ENCODE data around the gene ZDHHC14. TPM values are rescaled to one million over a fixed set of nuclear protein-coding genes. Genes with fewer than 3 reads are reported as not detected.

Gene ZDHHC14
- total RNA-seq, 1 experiment from 2014 or later: 12.1 TPM

DNA sequence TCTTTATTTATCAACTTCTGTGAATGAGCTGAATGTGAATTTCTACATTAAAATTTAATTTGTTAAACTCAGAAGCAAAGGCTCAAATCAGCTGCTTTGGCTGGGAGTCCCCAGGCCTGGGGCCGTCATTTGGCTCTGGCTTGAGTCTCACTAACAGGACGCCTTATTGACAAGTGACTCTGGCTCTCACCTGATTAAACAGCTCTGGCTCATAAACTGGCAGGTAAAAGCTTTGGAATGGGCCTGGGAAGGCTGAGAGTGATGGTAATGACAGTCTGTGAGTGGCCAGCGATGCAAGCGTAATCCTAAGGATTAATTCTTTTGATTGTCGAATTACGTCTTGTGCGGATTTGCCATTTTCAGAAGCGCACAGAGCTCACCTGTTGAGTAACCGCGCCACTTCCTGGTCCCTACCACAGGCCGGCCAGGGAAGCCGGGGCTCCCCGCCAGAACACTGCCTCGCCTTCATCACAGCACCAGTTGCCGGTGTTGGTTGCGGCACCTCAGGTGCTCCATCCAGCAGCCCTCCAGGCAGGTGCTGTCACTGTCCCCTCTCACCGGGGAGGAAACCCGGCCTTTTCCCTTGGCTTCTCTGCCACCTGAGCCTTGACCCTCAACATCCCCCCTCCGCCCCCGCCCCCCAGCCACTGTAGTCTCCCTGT, 110.7 kb downstream of the ZDHHC14 start:
- DNase-seq (ENCODE audit: low read depth): no peak

DNA sequence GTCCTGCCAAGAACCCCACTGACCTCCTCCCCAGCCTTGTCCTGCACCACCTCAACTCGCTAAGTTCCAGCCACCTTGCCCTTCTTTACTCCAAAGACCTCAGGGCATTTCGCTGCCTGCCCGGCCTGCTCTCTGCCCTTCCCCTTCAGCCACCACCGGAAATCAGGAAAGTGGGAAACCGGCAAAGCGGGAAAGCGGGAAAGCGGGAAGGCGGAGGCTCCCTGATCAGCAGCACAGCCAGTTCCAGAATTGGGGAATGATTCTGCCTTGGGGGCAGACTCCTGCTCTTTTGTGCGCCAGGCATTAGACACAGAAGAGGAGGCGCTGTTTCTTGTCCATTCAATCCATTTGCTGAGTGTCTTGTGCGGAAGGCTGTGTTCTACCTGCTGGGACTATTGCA, 111.3 kb downstream of the ZDHHC14 start:
- no peak for DNase-seq (ENCODE audit: low read depth)

DNA sequence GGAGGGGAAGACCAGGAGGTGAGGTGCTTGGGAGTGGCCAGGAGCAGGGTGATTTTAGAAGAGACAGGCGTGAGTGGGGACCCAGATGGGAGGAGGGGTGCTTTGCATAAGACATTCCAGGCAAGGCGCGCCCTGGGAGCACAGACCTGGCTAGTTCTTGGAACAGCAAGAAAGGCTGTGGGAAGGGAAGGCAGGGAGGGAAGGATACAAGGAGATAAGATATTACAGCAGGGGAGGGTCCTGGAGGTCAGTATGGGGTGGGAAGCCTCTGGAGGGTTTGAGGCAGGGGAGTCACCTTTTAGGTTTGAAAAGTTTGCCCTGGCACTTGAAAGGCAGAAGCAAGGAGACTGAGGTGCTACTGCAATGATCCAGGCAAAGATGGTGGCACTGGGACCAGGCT, 111.8 kb downstream of the ZDHHC14 start:
- no peak for DNase-seq (ENCODE audit: low read depth)

DNA sequence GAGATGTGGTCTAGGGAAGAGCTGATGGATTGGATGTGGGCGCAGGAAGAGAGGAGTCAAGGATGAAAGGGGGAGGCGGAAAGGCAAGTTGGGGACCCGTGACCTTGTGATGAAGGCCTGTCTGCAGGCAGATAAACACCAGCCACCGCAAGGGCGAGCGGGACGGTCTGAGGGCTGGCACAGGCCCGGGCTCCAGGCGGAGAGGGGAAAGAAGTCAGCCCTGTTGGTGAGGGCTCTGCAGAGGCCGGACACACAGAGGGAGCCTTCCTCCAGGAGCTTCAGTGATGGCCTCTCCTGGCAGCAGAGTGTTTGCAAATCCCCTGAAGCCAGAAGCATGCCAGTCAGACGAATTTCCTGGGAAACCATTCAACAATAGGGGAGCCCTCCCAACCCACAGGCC, 112.2 kb downstream of the ZDHHC14 start:
- no peak for DNase-seq (ENCODE audit: low read depth)

DNA sequence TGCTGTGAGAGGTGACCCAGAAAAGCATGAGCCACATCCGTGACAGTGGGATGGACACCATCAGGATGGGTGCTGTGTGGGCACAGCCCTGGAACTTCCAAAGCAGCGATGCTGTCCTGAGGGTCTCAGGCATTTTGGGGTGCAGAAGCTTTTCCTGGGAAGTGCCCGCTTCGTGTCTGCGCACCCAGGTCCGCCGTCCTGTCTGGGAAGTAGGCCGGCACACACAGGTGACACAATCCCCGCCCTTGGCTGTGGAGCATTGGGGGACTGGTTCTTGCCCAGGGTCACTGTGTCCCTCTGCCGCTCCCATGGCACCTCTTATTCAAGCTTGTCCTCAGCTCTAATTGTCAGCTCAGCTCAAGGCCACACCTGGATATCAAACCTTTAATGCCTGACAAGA, 112.6 kb downstream of the ZDHHC14 start:
- no peak for DNase-seq (ENCODE audit: low read depth)

DNA sequence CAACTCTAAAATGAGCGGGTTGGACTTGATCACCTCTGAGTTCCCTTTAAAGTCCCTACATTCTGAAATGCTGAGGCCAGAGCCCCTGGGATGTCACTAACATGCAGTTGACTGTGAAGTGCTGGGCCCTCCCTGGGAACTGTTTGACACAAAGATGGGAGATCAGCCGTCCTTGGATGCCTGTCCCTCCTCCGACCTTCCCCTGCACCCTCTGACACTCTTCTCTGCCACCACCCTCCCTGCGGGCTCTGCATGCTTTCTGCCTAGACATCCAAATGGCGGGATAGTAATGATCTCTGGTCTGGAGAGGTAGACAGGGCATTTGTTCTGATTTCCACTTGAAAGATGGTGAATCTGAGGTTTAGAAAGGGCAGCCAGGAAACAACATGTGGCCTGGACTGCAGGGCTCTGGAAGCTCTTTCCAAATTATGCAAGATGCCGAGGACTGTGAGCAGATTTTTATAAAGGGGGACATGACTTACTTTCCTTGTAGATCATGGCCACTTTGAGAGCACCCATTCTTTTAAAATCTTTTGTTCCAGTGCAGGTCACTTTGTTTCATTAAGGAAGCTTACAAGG, 113.2 kb downstream of the ZDHHC14 start:
- DNase-seq (ENCODE audit: low read depth): no peak

DNA sequence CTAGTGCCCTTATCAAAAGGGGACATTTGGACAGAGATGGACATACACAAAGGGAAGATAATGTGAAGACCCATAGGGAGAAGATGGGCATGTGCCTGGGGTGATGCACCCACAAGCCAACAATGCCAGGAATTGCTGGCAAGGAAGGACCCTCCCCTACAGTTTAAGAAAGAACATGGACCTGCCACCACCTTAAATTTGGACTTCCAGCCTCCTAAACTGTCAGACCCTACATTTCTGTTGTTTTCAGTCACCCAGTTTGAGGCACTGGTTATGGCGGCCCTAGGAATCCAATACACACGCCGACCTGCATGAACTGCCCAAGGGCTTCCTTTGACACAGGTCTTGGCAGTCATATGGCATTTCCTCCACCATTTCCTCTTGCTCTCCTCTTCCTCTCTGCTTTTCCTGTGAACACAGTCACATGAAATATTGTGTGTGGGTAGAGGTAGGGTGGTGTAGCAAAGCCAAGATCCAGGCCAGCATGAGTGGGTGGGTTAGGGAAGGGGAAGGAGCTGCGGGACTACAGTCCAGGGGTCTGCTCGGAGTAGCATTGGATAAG, 115.6 kb downstream of the ZDHHC14 start:
- no peak for DNase-seq (ENCODE audit: low read depth)

DNA sequence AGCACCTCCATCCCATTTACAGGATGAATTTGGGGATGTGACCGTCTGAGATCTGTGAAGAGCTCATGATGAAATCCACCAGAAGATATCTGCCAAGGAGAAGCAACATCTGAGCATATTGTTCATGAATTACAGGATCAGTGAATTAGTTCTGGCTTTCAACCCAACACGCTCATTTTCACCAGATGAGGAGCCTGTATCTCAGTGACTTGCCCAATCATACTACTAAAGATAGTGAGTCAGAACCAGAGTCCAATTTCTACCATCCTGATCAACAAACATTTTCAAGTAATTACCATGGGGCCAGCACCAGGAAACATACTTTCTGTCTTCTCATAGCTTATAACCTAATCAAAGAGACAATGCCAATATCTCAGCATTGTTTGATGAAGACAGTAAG, 116.6 kb downstream of the ZDHHC14 start:
- DNase-seq (ENCODE audit: low read depth): no peak

DNA sequence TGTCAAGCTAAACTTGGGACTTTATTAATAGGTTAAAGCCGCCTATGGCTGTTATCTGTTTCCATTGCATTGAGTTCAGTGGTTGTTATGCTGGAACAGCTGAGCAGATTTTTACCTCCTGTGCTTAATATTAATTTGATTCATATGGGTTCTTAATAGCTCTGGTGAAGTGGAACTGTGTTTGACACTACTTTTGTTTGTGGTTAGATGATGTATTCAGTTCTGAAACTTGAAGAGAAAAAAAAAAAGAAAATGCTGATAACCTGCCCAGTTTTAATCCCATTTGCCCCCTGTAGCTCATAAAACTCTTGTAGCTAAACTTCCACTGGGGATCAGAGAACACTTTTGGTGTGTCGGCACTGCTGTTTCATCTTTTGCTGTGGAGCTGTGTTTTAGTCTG, 117.8 kb downstream of the ZDHHC14 start:
- no peak for DNase-seq (ENCODE audit: low read depth)

DNA sequence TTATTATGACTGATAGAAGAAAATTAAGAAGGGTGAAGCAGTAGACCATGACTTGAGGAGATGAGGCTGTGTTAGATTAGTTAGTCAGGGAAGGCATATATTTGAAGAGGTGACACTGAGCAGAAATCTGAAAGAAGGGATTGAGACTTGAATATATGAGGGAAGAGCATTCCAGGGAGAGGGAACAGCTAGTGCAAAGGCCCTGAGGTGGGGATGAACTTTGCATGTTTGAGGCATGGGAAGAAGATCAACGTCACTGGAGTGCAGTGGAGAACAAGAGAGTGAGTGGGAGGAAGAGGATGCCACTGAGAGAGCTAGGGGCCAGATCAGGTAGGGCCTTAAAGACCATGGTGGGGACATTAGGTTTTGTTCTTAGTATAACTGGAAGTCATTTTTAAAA, 119.0 kb downstream of the ZDHHC14 start:
- DNase-seq (ENCODE audit: low read depth): no peak

DNA sequence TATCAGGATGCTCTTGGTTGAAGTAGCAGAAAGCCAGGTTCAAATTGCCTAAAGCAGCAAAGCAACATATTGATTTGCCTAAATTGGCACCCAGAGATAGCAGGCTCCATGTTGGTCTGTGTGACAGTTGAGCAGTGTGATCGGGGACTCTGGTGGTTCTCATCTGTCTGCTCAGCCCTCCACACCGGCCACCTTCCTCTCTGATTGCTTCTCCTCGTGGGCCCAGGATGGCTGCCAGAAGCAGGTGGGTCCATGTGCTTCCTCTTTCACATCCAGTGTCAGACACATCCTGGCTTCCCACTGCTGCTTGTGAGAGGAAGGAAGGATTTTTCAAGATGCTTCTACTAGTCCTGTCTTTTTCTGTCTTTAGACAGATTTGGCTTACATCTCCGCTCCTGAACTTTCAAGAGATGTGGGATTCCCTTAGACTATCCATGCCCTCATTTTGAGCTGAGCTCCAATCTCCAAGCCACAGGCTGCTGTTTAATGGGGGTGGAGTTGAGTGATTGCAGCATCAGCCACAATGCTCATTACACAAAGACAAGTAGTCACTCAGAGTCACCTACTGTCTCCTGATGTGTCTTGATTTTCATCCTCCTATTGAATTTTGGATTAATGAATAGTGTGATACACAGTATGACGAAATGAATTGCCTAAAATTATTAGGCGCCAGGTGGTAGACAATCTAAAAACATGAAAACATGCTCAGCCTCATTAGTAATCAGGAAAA, 122.2 kb downstream of the ZDHHC14 start:
- DNase-seq (ENCODE audit: low read depth): no peak

DNA sequence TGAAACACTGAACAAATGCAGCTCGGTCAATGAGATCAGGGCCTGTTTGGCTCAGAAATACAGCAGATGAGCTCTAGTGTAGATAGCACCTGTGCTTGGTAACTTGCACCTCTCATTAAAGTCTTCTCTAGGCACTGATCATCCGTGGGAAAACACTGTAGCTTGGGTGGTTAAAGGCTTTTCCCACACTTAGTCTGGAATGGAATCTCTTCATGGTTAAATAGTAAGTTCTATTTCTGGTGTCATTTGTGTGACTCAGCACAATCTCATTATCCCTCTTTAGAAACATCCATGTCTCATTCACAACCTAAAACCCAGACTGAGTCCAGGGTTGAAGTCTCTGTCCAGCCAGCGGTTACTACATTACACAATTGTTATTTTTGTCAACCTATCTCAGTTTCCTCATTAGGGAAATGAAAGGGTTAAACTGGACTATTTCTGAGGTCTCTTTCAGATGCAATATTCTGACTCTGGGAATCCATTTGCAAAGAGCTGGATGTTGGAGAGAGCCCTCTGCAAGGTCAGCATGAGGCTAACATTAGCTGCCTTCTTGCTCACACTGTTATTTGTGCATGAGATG, 125.0 kb downstream of the ZDHHC14 start:
- peak; percentile 22 for DNase-seq (ENCODE audit: low read depth)

DNA sequence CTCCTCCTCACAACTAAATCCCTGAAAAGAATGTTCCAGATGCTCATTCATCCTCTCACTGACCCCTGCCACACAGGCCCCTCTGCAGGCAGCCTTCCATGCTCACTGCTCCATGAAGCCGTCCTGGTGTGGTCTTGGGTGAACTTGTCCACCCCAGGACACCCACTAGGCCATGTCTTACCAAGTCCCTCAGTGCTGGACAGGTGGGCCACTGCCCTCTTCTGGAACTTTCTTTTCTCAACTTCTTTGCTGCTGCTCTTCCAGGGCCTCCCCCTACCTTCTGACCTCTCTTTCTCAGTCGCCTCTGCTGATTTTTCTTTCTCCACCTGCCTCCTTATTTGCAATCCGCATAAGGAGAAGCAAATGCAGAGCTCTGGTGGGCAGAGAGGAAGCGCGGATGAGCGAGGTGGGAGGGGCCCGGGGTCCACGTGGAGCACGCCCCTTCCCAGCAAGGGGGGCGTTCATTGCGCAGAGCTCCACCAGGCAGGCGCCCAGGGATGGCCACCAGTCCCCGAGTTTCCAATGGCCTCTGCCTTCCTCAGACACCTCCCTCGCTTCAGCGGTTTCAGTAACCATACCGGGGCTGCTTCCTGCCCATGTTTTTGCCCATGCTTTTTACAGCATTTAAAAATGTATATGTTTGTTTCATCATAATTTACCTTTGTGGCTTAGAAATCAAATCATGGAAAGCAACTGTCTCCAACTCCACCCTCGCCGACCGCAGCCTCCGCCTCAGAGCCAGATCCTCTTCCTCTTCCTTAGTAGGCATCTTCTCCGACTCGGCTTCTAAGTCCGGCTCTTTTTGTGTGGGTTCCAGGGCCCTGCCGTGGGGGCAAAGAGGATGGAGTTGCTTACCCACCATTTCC, 129.6 kb downstream of the ZDHHC14 start:
- DNase-seq (ENCODE audit: low read depth): no peak

DNA sequence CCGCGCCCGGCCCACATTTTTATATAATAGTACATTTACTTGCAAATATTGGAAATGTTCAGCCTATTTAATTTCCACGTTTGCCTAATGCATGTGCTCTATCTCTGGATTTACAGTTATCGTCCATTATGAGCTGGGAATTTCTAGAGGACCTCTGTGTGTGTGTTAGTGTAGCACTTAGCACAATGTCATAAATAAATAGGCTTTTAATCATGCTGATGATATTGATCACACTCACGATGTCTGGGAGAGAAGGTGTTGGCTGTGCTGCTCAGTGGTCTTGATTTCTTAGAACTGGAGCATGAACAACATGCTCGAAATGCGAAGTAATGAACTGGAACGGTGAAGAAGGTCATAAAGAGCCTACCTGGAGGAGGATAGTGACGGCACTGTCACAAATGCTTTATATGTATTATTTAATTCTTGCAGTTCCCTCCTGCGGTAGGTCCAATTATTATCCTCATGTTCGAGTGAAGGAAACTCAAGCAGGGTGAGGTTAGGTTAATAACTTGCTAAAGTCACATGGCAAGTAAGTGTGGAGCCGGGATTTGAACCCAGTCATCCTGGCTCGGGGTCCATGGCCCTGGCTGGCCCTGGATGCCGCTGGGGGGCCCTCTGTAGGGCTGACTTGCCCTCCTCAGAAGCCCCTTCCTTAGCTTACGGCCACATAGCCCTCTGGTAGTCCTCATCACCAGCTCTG, 130.8 kb downstream of the ZDHHC14 start:
- DNase-seq (ENCODE audit: low read depth): no peak

DNA sequence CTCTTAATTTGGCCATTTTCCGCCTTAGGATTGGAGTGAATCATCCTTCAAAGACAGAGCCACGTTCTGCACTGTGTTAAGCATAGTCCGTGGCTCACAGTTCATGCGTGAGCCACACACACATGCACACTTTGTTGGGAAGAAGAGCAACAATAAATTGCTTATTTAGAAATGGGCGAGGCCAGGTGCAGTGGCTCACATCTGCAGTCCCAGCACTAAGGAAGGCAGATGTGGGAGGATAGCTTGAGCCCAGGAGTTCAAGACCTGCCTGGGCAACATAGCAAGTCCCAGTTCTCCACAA, 131.3 kb downstream of the ZDHHC14 start:
- DNase-seq (ENCODE audit: low read depth): no peak

DNA sequence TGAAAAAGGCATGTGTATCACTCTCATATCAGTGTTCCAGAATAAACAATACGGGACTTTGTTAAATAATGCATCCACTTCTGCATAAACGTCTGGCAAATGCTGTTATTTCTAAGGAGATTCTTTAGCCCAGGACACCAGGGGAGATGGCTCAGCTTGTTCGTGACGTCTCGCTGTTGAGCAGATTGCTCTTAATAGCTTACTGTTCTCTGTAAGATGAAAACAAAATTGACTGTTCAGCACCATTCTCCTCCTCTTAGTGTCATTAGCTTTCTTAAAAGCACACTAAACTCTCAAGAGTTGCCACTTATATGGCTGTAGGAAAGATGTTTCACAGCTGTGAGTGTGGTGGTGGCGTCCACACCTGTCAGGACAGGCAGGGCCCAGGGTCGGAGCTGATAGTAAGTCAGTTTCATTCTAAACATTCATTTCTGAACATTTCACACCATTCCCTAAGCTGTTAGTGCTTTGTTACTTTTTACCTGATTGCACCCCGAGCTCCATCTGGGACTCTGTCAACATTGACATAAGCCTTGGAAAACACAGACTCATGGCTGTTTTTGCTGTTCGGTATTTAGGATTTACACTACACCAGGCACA, 132.1 kb downstream of the ZDHHC14 start:
- DNase-seq (ENCODE audit: low read depth): no peak

DNA sequence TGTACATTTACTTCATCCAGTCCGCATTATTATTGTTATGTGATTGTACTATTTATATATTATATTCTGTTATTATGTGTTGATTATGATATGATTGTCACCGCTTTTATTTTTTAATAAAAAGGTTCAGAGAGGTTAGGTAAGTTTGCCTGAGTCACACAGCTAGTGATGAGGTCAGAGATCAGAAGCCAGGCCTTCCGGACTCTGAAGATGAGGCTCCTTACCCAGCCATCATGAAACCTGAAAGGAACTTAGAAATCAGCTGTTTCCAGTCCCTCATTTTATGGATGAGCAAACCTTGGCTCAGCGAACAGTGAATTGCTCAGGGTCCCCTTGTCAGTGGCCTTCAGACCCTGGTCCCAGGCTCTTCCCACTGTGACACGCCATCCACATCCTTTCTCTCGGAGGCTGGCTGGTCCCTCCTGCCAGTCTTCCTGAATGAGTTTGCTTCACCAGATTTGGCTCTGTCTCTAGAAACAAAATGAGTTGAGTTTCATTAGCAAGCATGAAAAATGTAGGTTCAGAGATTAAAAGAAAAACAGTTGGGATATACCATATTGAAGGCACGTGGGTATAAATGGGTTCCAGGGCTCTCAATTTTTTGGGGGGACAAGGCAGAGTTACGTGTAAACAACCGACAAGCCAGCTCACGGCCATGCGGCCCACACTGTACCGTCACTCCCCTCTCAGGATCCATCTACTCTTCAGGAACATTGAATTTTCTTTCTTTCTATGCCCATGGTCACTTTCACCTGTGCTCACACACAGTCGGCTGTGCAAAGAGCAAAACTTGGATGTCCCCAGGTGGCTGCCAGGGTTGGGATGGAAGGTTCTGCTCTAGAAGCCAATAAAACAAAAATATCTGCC, 132.9 kb downstream of the ZDHHC14 start:
- DNase-seq (ENCODE audit: low read depth): no peak

DNA sequence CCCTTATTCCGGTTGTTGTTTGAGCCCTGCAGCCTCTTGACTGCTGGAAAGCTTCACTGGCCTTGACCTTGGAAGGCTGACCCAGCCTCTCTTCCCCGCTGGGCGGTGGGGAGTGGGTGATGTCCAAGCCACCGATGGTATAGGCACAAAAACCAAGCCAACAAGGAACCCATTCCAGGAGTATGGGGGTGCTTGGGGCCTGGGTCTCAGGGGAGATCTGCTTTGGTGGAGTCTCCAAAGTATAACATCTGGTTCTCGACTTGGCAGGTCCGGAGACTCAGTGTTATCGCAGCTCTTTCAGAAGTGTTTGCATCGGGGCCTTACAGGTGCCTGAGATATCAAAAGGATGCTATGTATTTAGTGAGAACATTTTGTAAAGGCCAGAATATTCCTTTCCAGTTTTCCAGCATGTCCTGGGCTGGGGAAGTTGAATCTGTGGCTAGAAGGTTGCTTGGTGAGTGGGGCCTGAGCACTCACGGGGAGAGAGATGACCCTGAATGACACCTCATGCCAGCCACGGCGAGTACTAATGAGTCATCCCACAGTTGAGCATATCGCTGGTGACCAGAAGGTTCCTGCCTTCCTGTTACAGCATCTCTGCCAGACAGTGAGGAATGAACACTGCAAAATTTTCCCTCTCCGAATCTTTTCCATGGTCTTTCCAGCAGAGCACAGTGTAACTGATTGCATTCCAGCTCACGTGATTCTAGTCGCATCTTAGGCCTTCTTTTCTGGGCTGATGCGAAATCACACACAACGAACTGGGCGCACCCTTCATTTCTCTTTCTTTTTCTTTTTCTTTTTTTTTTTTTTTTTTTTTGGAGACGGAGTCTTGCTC, 133.9 kb downstream of the ZDHHC14 start:
- peak; percentile 95 for DNase-seq (ENCODE audit: low read depth)
